ENCODE data around the gene PDE10A.

GRCh38 chr6:165615636-165616035 lies 47.4 kb downstream of the PDE10A start:
- TF ChIP-seq POLR2A (IDR thresholded peaks at IDR 0.05) (no peak), CTCF (IDR thresholded peaks at IDR 0.05) (no peak), POLR2AphosphoS5 (IDR thresholded peaks at IDR 0.05) (no peak), EP300 (IDR thresholded peaks at IDR 0.05) (no peak)
